PC-3 (cell line): ENCODE results near the gene ASB18. TPM values are rescaled to one million over a fixed set of nuclear protein-coding genes. Genes with fewer than 3 reads are reported as not detected.

Source experiments
- ATAC-seq: fragments of 200-7000 bp; cut with Tn5 transposase; 2 replicates; pipeline ENCODE4 v1.9.1; 2020; ENCODE audit warnings: mild to moderate bottlenecking, moderate library complexity
- BruUV-seq: library from RNA; stranded (reverse); fragments of 400-500 nt; replicated peaks from 2 replicates; lab custom pipeline; 2021; lab: Mats Ljungman, UMichigan
- CTCF ChIA-PET: fragments of 300-600 bp; sonication (Branson Sonifier 250); formaldehyde crosslinking; loops from one replicate; lab custom pipeline; 2022; ENCODE audit warnings: antibody characterized with exemption; lab: Charles Lee
- POLR2A ChIA-PET: fragments of 300-600 bp; sonication (Branson Sonifier 250); formaldehyde crosslinking; loops from one replicate; lab custom pipeline; 2022; ENCODE audit warnings: antibody characterized with exemption; ENCODE audit not compliant: unreplicated experiment; lab: Charles Lee
- DNase-seq: peaks from one replicate; pipeline ENCODE4 v3.0.0-alpha.2; 2015
- H2AFZ ChIP-seq: fragments of 300-600 bp; sonication (generic); 2 replicates; pipeline ENCODE4 v1.6.0; 2016; ENCODE audit warnings: antibody characterized with exemption, low read length
- H3F3A ChIP-seq: fragments of 300-600 bp; sonication (generic); one replicate; pipeline ENCODE4 v1.6.0; 2017; ENCODE audit warnings: antibody characterized with exemption, low read length, control low read depth, mild to moderate bottlenecking; ENCODE audit not compliant: unreplicated experiment
- H3K27ac ChIP-seq: fragments of 300-600 bp; sonication (generic); 2 replicates; pipeline ENCODE4 v1.5.1; 2016; ENCODE audit warnings: mild to moderate bottlenecking, low read length
- H3K27me3 ChIP-seq: fragments of 300-600 bp; sonication (generic); 2 replicates; pipeline ENCODE4 v1.6.1; 2016; ENCODE audit warnings: low read length, mixed read lengths
- H3K36me3 ChIP-seq: fragments of 300-600 bp; sonication (generic); 2 replicates; pipeline ENCODE4 v1.6.1; 2016; ENCODE audit warnings: low read depth, mixed run types, low read length, mixed read lengths
- H3K4me1 ChIP-seq: fragments of 300-600 bp; sonication (generic); 2 replicates; pipeline ENCODE4 v1.5.1; 2016; ENCODE audit warnings: low read length; ENCODE audit not compliant: insufficient read depth
- H3K4me2 ChIP-seq: fragments of 300-600 bp; sonication (generic); 2 replicates; pipeline ENCODE4 v1.6.0; 2016; ENCODE audit warnings: low read length
- H3K4me3 ChIP-seq: fragments of 300-600 bp; sonication (generic); 2 replicates; pipeline ENCODE4 v1.5.1; 2016; ENCODE audit warnings: mild to moderate bottlenecking, low read length, mixed read lengths
- H3K79me2 ChIP-seq: fragments of 300-600 bp; sonication (generic); 2 replicates; pipeline ENCODE4 v1.6.1; 2017; ENCODE audit warnings: low read length, mixed read lengths
- H3K9ac ChIP-seq: fragments of 300-600 bp; sonication (generic); 2 replicates; pipeline ENCODE4 v1.6.0; 2016; ENCODE audit warnings: mild to moderate bottlenecking, low read length
- H3K9me2 ChIP-seq: fragments of 300-600 bp; sonication (generic); replicated peaks from 2 replicates; pipeline ENCODE4 v1.6.1; 2016; ENCODE audit warnings: mixed run types, low read length, mixed read lengths
- H3K9me3 ChIP-seq: fragments of 300-600 bp; sonication (generic); 2 replicates; pipeline ENCODE4 v1.6.1; 2016; ENCODE audit warnings: low read length, mixed read lengths
- H4K20me1 ChIP-seq: fragments of 300-600 bp; sonication (generic); 2 replicates; pipeline ENCODE4 v1.6.1; 2016; ENCODE audit warnings: low read length, mixed read lengths
- CTCF ChIP-seq: fragments of 300-600 bp; sonication (generic); conservative IDR thresholded peaks from 2 replicates; pipeline ENCODE4 v1.5.1; 2017; ENCODE audit warnings: antibody characterized with exemption, low read depth, mild to moderate bottlenecking, low read length
- EZH2 ChIP-seq: fragments of 300-600 bp; sonication (generic); IDR thresholded peaks from one replicate; pipeline ENCODE4 v1.6.1; 2017; ENCODE audit warnings: antibody characterized with exemption, mild to moderate bottlenecking, low read length; ENCODE audit not compliant: unreplicated experiment
- EZH2phosphoT487 ChIP-seq: fragments of 300-600 bp; sonication (generic); IDR thresholded peaks from 2 replicates; pipeline ENCODE4 v1.6.1; 2018; ENCODE audit warnings: mild to moderate bottlenecking, antibody characterized with exemption, low read length, borderline replicate concordance
- intact Hi-C: fragments of 100-400 bp; cut with micrococcal nuclease; formaldehyde crosslinking; loops from 2 replicates; pipeline ENCODE4 v1.9.0; 2023
- total RNA-seq: library from RNA; depleted of rRNA; stranded (reverse); fragments of >200 nt; gene quantifications from 2 replicates; pipeline ENCODE4 v1.2.3, GENCODE V29; 2014

ASB18 gene
- total RNA-seq, 1 experiment from 2014 or later: 0.15 TPM

DNA sequence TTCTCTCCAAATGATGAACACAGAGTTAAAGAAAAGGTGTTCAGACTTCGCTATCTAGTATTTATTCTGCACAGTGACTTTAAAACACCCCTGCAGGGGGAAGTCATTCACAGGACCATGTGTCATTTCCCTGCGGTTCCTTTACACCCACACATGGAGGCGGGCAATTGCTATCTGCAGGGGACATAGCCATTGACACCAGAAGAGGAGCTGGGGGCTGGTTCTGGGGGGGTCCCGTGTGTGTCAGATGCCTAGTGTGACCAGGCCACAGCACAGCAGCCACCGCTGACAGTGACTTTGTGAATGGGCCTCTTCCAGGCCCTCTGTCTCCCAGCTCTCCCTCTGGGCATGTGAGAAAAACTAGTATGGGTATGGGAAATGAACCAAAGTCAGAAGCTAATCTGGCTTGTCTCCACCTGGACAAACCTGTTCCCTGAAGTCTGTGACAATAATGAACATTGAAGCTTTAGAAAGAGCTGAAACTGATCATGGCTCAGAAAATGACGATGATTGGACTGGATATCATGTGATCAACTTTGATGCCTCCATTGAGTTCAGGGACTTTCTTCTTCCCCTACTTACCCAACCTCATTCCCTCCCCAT is 88.6 kb downstream of the ASB18 start:
- Histone ChIP-seq H3K9me2 (no peaks in the 10 kb centered on the region), H3K79me2 (no peaks in the 10 kb centered on the region), H2AFZ (no peak overlapping the region), H3K4me2 (no peak overlapping the region), H3K27ac (no peak overlapping the region), H3F3A (no peaks in the 10 kb centered on the region), H3K27me3 (no peaks in the 10 kb centered on the region), H3K4me3 (no peak overlapping the region), H3K9me3 (no peaks in the 10 kb centered on the region), H4K20me1 (no peaks in the 10 kb centered on the region), H3K9ac (no peak overlapping the region), H3K4me1 (peaks cover 14% of the 10 kb centered on the region), H3K36me3 (no peaks in the 10 kb centered on the region)
- intact Hi-C loops: no loop called here
- ATAC-seq: no peak
- DNase-seq: peak; percentile 20
- BruUV-seq: no TSS peak
- POLR2A ChIA-PET: no interaction called here
- CTCF ChIA-PET: no interaction called here
- TF ChIP-seq EZH2 (no peak), EZH2phosphoT487 (no peak), CTCF (no peak)

GRCh38 chr2:236173729-236174607 is 90.2 kb downstream of the ASB18 start:
- TF ChIP-seq EZH2 (no peak), EZH2phosphoT487 (no peak), CTCF (no peak)
- ChIA-PET POLR2A (no interaction called here), CTCF (no interaction called here)
- Histone ChIP-seq H3K27ac (no peak overlapping the region), H3K79me2 (peaks cover 5% of the 10 kb centered on the region; the same call in 1 of the 2 replicates), H3K4me3 (no peak overlapping the region), H3K4me2 (no peak overlapping the region), H3K4me1 (peaks cover 8% of the 10 kb centered on the region), H3K9me3 (no peaks in the 10 kb centered on the region), H2AFZ (no peak overlapping the region), H3F3A (no peaks in the 10 kb centered on the region), H3K9me2 (no peaks in the 10 kb centered on the region), H3K27me3 (no peaks in the 10 kb centered on the region), H3K9ac (no peak overlapping the region), H3K36me3 (no peaks in the 10 kb centered on the region), H4K20me1 (no peaks in the 10 kb centered on the region)
- ATAC-seq: no peak
- no TSS peak for BruUV-seq
- intact Hi-C loops: no loop called here
- no peak for DNase-seq
